GM18858 (cell line): Measurements from ENCODE around the gene CCDC77.

Source experiments
- ATAC-seq: cut with Tn5 transposase; IDR thresholded peaks from one replicate; pipeline ENCODE4 v1.9.1; 2021; ENCODE audit not compliant: unreplicated experiment

Gene CCDC77

DNA sequence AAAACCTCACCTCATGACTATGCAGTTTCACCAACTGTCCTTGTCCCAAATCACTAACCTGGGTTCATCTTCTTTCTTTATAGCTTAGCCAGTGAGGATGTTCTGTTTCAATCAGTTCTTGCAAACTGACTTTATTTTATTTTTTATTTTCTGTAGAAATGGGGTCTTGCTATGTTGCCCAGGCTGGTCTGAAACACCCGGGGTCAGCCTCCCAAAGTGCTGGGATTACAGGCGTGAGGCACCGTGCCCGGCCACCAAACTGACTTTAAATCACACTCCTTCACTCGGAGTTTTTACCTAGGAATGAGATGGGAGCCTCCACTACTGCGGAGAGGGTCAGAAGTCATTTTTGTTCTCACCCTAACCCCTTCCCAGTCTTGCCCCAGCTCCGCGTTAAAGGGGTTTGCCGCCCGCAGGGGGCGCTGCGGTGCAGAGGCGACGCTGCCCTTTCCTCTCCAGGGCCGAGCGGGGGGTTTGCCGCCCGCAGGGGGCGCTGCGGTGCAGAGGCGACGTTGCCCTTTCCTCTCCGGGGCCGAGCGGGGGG, 51.3 kb downstream of the CCDC77 start:
- ATAC-seq: no peak

DNA sequence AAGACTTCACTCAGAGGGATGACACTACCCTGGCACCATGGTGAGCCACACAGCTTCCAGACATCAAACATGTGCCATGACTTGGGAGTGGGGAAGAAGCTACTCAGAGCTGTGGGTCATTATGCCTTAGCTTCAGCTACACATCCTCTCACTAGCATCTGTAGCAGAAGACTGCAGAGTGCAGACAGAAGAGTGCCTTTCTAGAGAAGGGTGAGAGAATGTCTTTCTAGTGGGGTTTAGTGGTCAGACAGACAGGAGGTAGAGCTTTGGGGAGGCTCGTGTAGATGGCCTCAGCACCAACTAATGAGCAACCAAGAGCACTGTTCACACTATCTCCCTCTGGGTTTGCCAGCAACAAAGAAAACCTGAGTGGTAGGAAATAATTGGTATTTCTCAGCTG, 53.4 kb downstream of the CCDC77 start:
- no peak for ATAC-seq

DNA sequence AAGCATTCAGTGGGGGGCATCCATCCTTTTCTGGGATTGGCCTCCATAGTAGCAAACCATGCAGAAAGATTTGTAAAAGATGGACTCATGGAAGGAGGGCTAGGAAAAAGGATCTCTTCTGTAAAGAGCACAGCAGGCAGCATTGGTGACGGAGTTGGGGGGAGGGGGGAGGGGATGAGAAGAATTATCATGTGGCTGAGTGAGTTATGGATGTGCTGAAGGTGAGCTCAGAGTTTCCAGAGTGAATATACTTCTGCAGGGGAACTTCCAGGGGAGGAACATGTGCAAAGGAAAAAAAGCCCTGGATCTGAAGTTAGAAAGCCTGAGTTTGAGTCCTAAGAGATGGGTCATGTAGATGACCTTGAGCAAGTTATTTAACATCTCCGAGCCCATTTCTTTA, 54.4 kb downstream of the CCDC77 start:
- ATAC-seq: no peak

DNA sequence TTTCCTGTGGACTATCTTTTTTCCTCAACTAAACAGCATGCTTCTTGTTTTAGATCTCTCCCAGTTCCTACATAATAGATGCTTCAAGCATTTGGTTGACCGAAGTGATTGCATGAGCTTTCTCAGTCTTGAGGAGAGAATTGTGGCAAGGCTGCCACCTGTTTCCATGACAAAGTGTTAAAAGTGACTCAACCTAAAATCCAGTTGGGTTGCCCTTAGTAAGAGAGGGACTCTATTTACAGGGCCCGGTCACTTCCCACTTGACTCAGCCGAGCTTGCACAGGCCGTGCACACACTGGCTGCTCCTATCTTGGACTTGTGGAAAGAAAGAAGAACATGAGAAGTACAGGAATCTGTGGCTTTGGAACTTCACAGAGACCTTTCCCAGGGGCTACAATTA, 56.2 kb downstream of the CCDC77 start:
- ATAC-seq: no peak

DNA sequence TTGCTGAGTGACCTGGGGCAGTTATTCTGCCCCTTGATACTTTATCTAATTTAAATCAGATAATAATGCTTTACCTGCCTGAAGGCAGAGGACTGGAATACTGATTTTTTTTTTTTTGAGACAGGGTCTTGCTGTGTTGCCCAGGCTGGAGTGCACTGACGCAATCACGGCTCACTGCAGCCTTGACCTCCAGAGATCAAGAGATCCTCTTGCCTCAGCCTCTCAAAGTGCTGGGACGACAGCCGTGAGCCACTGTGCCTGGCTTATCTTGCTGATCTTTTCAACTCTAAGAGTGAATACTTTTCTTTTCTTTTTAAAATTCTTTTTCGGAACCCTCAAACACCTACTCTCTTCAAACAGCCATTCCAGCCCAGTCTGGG, 57.6 kb downstream of the CCDC77 start:
- ATAC-seq: no peak

DNA sequence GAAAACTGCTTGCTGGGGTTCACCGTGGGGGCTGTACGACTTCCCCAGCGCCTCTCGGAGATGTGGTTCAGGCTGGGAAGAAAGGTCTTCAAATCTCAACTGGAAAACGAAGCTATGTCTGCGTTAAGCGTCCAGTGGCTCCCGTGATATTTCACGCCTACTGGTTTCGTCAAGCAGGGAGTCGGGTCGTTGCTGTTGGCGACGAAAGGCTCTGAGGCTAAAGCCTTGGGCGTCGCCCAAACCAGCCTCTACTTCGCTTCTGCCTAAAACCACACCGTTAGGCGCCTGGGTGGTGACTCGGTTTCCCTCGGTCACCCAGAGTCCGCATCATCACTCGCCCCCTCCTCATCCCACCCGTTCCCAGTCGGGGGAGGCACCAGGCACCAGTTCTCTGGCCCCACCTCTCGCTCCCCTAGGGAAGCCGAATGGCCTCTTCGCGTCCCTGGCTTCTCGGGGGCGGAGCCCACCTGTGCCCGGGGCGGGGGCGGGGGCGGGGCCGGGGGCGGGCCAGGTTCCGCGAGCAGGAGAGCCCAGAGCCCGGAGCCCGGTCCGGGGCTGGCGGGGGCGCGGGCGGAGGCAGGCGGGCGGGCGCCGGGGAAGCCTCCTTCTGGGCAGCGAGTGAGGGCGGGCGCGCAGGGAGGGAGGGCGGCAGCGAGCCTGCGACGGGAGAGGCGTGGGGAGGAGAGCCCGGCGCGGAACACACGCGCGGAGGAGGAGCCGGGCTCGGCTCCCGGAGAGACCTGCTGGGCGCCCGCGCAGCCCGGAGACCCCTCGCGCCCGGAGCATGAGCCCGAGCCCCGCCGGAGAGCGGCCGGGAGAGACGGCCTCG, 58.2 kb downstream of the CCDC77 start, which contains the start of gene B4GALNT3:
Gene B4GALNT3, plus strand, starts transcription at position 510 of the 829 bp plus-strand sequence. CDS start 438 bp downstream, outside the sequence.
- no peak for ATAC-seq

DNA sequence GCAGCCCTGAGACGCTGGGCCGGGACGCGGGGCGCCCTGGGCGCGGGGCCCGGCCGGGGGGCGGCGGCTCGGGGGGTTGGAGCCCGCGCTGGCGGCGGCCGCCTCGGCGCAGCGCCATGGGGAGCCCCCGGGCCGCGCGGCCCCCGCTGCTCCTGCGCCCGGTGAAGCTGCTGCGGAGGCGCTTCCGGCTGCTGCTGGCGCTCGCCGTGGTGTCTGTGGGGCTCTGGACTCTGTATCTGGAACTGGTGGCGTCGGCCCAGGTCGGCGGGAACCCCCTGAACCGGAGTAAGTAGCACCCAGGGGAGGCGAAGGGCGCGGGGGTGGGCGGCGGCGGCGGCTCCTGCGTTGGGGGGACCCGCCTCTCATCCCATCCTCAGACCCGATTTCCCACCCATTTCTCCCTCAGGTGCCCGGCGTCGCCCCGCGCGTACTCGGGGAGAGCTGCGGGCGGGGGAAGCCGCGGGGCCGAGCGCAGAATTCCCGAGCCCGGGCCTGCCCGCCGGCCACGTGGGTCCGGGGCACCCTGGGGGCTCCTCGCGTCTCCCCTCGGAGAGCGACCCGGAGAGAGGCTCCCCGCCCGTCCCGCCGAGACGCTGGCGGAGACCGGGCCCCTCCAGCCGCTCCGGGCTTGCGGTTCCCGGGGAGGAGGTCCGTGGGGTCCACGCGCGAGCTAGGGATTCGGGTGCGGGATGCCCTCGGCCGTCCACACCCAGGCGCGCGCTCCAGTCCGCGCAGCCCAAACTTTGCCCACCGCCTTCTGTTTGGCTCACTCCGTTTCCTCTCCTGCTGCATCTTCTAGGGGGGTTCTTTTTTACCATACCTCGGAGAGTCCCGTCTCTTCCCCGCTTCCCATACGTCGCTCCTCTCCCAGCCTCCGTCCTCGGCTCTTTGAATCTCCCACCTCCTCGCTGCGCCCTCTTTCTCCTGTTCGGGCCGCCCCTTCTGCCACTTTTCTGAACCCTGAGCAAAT, 59.1 kb downstream of the CCDC77 start:
- no peak for ATAC-seq

DNA sequence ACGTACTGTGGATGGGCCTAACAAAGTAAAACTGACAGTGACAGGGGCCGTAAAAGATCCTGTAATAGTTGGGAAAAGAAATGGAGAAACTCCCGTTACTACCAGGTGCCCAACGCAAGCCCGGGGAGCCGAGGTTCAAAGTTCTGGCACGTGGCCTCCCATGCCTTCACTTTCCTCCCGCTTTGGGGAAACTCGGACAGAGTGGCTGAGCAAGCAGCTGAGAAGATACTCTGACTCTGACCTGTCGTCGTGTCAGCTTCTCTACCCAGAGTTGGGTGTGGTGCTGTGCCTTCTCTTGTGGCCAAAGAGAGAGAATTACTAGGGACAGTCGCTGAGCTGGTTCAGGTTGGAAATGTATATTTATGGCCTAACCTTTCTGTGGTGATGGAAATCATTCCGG, 60.0 kb downstream of the CCDC77 start:
- ATAC-seq: no peak

DNA sequence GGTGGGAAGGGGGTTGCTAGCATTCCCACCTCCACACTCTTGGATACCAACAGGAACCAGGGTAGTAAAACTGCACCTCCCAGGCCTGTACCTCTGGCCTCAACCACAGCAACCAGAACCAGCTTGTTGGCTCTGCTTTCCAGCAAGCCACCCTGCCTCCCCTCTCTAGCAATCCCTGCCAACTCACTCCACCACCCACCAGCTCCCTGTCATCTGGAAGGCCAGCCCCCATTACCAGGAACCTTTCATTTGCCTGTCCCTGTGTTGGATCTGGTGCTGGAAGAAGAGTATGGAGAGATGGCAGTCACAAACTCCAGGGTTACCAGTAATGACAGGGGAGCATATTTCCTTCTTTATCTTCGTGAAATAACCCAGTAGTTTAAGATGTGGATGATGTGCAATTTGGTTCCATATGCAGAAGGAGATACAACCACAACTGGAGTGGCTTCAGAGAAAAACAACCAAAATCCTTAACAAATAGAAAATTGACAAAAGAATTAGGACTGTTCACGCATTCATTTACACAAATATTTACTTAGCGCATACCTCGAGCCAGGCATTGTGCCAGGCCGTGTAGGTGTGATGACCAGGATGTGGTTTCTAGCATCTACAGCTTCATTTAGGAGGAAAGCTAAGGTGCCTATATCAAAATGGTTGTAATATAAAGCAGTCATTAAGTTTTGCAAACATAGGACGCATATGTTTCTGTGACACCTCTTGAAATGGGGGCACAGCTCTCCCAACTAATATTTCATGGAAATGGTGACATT, 61.7 kb downstream of the CCDC77 start:
- ATAC-seq: no peak

DNA sequence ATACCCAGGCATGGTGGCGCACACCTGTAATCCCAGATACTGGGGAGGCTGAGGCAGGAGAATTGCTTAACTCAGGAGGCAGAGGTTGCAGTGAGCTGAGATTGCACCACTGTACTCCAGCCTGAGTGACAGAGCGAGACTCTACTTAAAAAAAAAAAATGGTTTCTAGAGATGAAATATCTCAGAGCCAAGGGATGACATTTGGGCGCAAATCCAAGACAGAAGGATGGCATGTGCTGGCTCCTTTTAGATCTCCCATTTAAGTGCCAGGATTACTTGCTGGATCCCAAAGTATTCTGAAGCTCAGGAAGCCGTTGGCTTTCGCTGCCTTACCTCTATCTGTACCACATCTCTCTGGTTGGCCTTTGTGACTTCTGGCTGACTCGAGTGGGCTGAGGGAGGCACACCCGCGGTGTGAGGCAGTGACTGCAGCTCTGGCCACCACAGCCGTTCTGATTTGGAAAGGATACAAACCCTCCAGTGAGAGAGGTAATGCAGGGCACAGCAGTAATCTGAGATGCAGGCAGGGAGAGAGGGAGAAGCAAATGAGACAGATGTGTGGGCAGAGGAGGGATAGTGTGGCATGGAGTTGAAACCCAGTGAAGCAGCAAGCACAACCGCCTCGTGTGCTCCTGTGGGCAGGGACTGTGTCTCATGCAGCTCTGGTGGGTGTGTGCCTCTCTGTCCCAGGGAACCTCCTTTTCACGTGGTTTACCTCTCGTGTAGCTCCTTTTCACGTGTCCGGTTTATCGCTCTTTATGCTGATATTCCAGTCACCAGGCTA, 63.2 kb downstream of the CCDC77 start:
- no peak for ATAC-seq

DNA sequence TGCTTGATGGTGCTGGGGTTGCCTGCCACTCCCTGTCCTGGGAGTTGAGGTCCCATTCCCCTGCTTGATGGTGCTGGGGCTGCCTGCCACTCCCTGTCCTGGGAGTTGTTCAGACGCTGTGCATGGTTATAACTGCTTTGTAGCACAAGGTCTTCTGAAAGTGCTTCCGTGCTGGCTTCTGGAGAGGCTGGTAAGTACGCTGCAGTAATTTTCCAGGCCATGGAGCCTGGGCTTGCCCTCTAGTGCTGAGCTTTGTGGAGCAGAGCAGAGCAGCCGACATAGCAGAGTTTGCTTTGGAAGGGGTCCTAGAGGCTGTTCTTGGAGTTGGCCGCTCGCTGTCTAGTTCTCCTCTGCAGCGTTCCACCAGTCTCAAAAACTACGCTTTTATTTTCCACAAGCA, 64.6 kb downstream of the CCDC77 start:
- ATAC-seq: no peak

DNA sequence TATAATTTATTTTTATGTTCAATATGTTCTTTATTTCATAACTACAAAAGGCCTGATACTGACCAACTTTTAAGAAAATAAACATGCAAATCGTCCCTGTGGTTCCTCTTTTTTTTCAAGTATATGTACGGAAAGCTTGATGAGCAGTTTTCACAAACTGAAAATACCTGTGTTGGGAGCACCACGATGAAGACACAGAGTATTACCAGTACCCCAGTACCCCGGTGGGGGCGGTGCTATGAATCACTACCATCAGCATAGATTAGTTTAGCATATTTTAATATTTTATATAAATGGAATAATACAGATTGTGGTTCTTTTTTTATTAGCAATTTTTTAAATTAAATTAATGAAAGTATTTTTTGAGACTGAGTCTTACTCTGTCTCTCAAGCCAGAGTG, 65.3 kb downstream of the CCDC77 start:
- no peak for ATAC-seq

DNA sequence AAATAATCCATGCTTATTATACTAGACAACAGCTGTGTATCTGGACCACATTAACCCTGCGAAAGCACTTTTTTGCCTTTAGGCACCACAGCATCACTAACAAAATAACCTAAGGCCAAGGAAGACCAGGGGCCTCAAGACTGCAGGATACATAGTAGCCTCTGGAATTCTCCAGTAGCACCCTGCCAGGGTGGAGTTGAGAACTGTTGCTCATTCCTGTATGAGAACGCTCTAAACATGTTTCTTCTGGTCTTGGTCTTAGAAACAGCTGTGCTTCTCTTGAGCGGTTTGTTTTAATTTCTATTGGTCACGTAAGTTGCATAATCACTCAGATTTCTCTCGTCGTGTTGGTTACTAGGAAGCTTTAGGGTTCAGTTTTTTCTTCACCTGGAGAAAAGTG, 66.1 kb downstream of the CCDC77 start:
- no peak for ATAC-seq

DNA sequence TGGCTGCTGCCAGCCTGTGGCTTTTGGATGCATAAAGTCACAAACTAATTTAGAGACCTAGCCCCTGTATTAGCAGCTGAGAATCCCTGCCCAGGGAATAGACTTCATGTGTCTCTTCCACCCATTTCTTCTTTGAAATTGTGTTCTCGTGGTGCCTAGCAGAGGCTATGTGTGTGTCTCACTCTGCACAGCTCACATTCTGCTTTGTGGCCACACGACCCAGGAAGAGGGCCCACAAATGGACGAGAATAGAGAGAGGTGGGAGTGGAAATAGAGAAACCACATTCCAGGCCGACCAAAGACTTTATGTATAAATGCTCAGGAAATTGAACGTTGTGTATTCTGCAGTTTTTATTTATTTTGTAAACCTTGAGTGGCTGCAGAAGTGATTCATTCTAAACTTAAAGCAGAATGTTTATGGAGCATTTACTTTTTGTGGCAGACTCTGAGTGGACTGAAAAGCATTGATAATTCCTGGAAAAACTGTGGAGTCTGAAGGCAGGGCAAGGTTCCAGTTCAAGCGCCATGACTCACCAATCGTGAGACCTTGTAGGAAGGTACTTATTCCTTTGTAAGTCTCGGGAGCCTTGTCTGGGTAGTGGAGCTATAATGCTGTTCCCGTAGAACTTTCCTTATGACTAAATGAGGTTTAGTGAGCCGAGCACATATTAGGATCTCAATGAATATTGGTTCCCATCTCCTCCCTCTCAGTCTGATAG, 67.4 kb downstream of the CCDC77 start:
- no peak for ATAC-seq

DNA sequence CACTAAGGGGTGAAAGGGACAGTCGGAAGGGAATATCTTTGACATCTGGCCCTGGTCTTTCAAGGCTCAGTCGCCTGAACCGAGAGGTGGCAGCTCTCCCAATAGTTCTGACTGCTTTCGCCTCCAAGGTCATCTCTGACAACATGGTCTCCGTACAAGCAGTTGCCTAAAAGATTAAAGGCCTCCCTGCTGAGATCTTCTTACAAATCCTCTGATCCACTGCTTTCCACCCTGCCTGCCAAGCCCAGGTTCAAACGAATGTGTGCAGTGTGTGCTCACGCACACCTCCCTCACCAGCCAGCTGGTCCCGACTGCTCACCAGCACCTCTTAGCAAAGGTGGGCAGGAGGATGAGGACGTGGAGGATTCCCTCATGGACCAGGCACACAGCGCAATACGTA, 68.7 kb downstream of the CCDC77 start:
- no peak for ATAC-seq

DNA sequence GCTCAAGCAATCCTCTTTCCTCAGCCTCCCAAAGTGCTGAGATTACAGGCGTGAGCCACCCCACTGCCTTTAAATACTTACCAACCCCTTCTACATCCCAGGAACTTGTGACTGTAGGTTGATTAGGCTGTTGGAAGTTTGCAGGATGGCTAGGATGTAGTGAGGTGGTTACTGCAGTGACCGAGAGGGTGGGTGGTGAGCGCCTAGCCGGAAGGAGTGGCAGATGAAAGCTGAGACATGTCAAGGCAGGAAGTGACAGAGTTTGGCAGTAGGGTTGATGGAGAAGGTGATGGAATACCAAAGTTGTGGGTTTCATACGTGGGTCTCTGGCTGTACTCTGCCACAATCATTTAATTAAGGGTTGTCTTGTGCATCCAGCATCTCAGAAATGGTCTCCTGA, 71.8 kb downstream of the CCDC77 start:
- no peak for ATAC-seq

DNA sequence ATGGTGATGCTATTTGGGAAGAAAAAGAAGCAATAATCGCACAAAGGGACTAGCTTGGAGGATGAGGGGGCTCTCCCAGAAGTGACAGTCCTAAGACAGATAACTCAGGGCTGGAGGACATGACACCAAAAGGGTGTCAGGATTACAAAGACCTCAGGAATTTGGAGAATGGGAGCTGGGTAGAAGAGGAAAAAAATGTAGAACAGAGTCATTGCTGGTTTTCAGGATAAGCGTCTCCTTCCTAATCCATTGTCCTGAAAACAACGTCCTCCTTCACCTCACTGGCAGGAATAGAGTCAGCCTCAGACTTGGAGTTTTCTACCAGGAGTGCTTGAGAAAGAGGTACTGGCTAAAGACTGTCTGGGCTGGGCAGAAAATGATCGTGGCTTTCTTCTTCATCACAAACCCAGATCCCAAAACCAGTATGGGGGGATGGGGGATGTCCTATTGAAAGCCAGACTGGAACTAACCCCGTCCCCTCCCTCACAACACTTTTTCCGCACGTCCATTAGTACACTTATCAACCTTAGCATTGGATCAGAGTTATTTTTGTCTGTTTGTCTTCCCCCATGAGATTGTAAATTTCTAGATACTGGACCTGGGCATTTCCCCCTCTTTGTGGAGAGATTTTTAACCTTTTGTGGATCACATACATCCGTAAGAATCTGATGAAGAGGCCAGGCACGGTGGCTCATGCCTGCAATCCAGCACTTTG, 72.6 kb downstream of the CCDC77 start:
- ATAC-seq: no peak

DNA sequence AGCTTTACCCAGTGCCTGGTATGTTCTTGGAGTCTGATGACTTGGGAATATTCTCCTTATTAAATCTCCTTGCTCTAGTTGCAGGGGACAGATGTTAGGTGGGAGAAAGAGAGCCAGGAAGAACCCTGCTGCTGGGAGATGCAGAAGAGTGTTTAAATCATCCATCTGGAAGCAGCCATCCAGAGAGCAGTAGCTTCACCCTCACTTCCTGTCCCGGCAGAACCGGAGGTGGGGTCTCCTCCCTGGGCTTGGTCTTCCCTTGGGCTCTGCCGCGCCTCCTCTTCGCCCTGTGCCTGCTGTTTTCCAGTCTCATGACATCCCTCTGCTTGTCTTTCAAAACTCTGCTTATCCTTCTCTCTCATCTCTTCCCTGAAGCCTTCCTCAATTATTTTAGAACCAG, 73.8 kb downstream of the CCDC77 start:
- ATAC-seq: no peak

DNA sequence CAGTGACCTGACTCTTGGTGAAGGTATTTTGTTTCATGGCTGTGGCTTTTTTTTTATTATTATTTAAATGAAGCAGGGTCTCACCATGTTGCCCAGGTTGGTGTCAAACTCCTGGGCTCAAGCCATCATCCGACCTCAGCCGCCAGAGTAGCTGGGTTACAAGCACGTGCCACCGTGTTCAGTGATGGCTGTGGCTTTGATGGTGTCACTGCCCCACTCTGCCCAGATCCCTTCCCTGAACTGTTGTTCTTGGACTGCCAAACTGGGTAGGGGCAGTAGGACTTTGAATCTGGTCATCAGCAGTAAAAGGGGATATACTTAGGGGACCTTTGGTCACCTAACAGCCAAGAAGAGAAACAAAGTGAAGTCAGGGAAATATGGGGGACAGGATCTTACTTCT, 77.7 kb downstream of the CCDC77 start:
- ATAC-seq: no peak
